HG03025 (cell line): ENCODE data around the gene ABCD2.
"Not testable (repeated sequence)": the region's sequence is repeated elsewhere in the genome, so short reads cannot be mapped to it uniquely, and the experiment has no call there.

Experiments used
- ATAC-seq: cut with Tn5 transposase; IDR thresholded peaks from one replicate; pipeline ENCODE4 v1.9.1; 2021; ENCODE audit warnings: mild to moderate bottlenecking, moderate library complexity; ENCODE audit not compliant: unreplicated experiment, low FRiP score

ABCD2 gene

GRCh38 chr12:39619660-39620433 lies at the start of gene ABCD2:
ABCD2 (minus strand) TSS chr12:39619803; CDS start chr12:39619615, 188 bp downstream.
- ATAC-seq: peak; percentile 71

- no peak for ATAC-seq
Measured at GRCh38 chr12:39660101-39660500, 40.5 kb upstream of the ABCD2 start.

- ATAC-seq: no peak
Measured at GRCh38 chr12:39647383-39647782, 27.8 kb upstream of the ABCD2 start.

- no peak for ATAC-seq
Measured at GRCh38 chr12:39646963-39647362, 27.4 kb upstream of the ABCD2 start.

GRCh38 chr12:39643052-39643451 lies 23.4 kb upstream of the ABCD2 start:
- no peak for ATAC-seq

GRCh38 chr12:39638840-39639239 lies 19.2 kb upstream of the ABCD2 start:
- no peak for ATAC-seq

- ATAC-seq: no peak
Measured at GRCh38 chr12:39638178-39638577, 18.6 kb upstream of the ABCD2 start.

- ATAC-seq: no peak
Measured at GRCh38 chr12:39632670-39633069, 13.1 kb upstream of the ABCD2 start.

GRCh38 chr12:39628836-39629235 lies 9.2 kb upstream of the ABCD2 start:
- no peak for ATAC-seq

GRCh38 chr12:39627914-39628313 lies 8.3 kb upstream of the ABCD2 start:
- no peak for ATAC-seq

- no peak for ATAC-seq
Measured at GRCh38 chr12:39626033-39626814, 6.6 kb upstream of the ABCD2 start.

GRCh38 chr12:39623919-39624318 lies 4.3 kb upstream of the ABCD2 start:
- no peak for ATAC-seq

- ATAC-seq: not testable (repeated sequence)
Measured at GRCh38 chr12:39623160-39623559, 3.6 kb upstream of the ABCD2 start.

- no peak for ATAC-seq
Measured at GRCh38 chr12:39622306-39622705, 2.7 kb upstream of the ABCD2 start.

- ATAC-seq: no peak
Measured at GRCh38 chr12:39621670-39622069, 2.1 kb upstream of the ABCD2 start.

GRCh38 chr12:39620659-39621658 lies 1.4 kb upstream of the ABCD2 start:
- peak; percentile 37 for ATAC-seq

GRCh38 chr12:39619316-39619659 lies 315 bp downstream of the ABCD2 start:
- ATAC-seq: peak; percentile 4

- ATAC-seq: no peak
Measured at GRCh38 chr12:39618701-39619100, 902 bp downstream of the ABCD2 start.

- ATAC-seq: no peak
Measured at GRCh38 chr12:39617887-39618286, 1.7 kb downstream of the ABCD2 start.

GRCh38 chr12:39616666-39617065 lies 2.9 kb downstream of the ABCD2 start:
- no peak for ATAC-seq

GRCh38 chr12:39616251-39616650 lies 3.4 kb downstream of the ABCD2 start:
- ATAC-seq: no peak
